Ectodermal cell (in vitro differentiated cells): ENCODE data around the gene SMIM27.
"Not testable (repeated sequence)": the region's sequence is repeated elsewhere in the genome, so short reads cannot be mapped to it uniquely, and the experiment has no call there.

Source experiments
- H3K27ac ChIP-seq: 2 replicates; pipeline ENCODE4 v1.7.0; 2013; ENCODE audit warnings: mild to moderate bottlenecking, low read depth, low read length; ENCODE audit not compliant: insufficient read depth, poor library complexity, severe bottlenecking
- H3K27me3 ChIP-seq: 2 replicates; pipeline ENCODE4 v1.7.0; 2013; ENCODE audit warnings: mild to moderate bottlenecking, low read length; ENCODE audit not compliant: insufficient read depth, control insufficient read depth, poor library complexity, severe bottlenecking
- H3K36me3 ChIP-seq: one replicate; pipeline ENCODE4 v1.7.0; 2013; ENCODE audit warnings: low read length; ENCODE audit not compliant: control insufficient read depth, insufficient read depth
- H3K4me1 ChIP-seq: one replicate; pipeline ENCODE4 v1.7.0; 2013; ENCODE audit warnings: low read length; ENCODE audit not compliant: control insufficient read depth, insufficient read depth
- H3K4me3 ChIP-seq: 2 replicates; pipeline ENCODE4 v1.7.0; 2013; ENCODE audit warnings: low read depth, low read length, control low read depth; ENCODE audit not compliant: insufficient read depth
- H3K9me3 ChIP-seq: 2 replicates; pipeline ENCODE4 v1.7.0; 2013; ENCODE audit warnings: mild to moderate bottlenecking, low read length, moderate library complexity; ENCODE audit not compliant: control insufficient read depth
- WGBS, 2 experiments: methylation state at CpG; one replicate each; pipeline ENCODE4 v1.1.7; 2013; ENCODE audit warnings: missing lambda C conversion rate in 2 of 2; 5-methylcytosine and 5-hydroxymethylcytosine counted together

The SMIM27 gene

GRCh38 chr9:32596096-32596865 is 44.2 kb downstream of the SMIM27 start:
- no peaks in the 10 kb centered on the region for H3K36me3 ChIP-seq
- no peaks in the 10 kb centered on the region for H3K27me3 ChIP-seq
- 87 to 88% methylated on average over 4 of the region's 4 CpGs for whole genome bisulfite sequencing, 2 experiments
- no peak overlapping the region for H3K27ac ChIP-seq
- no peaks in the 10 kb centered on the region for H3K9me3 ChIP-seq
- H3K4me3 ChIP-seq = no peak overlapping the region
- H3K4me1 ChIP-seq = no peaks in the 10 kb centered on the region

- H3K27me3 ChIP-seq = no peaks in the 10 kb centered on the region
- no peaks in the 10 kb centered on the region for H3K9me3 ChIP-seq
- H3K4me3 ChIP-seq = no peak overlapping the region
- H3K36me3 ChIP-seq = no peaks in the 10 kb centered on the region
- no peaks in the 10 kb centered on the region for H3K4me1 ChIP-seq
- H3K27ac ChIP-seq = no peak overlapping the region
These were observed 44.8 kb downstream of the SMIM27 start for GRCh38 chr9:32596936-32597335.

GRCh38 chr9:32599021-32599420 is 46.9 kb downstream of the SMIM27 start:
- H3K27me3 ChIP-seq, H3K4me3 ChIP-seq, H3K9me3 ChIP-seq, H3K36me3 ChIP-seq, H3K27ac ChIP-seq, H3K4me1 ChIP-seq: not testable (repeated sequence)
- WGBS, 2 experiments = 84 to 96% methylated on average over 2 to 3 of the region's 3 CpGs
